ELF-1 (cell line): Measurements from ENCODE around the gene PBRM1.
"Not testable (repeated sequence)": the region's sequence is repeated elsewhere in the genome, so short reads cannot be mapped to it uniquely, and the experiment has no call there.

Source experiments
- DNase-seq: peaks from one replicate; pipeline ENCODE4 v3.0.0-alpha.2; 2016; ENCODE audit warnings: low read depth, low spot score

The PBRM1 gene

DNA sequence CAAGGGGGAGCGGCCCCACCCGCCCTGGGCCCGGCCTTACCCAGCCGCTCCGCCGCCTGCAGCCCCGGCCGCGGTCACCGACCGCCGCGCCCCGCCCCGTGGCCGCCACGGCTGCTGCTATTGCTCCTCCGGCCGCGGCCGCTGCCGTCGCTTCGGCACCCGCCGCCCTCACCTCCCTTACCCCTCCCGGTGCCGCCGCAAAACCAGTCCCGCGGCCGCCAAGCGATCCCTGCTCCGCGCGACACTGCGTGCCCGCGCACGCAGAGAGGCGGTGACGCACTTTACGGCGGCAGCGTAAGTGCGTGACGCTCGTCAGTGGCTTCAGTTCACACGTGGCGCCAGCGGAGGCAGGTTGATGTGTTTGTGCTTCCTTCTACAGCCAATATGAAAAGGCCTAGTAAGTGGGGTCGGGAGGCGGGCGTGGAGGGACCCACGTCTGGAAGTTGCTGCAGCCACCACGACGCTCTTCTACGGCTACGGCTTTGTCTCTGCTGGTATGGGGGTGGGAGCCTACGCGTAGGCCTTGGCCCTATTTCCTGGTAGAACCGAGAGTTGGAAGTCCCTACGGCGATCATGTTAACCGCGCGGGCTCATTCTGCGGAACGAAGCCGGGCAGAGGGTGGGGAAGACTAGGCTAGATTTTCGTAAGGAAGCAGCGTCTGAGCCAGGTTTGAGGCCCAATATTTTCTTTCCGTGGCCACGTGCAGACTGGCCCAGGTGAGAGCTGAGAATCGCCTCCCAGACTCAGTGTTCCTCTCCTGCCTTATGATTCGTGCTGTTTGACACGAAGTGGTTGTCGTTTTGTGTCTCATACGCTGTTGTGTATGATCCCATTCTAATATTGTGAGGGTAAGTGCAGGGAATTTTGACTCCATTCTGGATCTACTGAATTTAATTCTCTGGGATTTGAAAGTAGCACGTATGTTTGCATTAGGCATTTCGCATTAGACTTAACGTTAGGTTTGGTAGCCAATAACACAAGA is at the start of gene PBRM1, which contains the start of gene GNL3:
Gene PBRM1, minus strand, starts transcription at position 205 of the 983 bp plus-strand sequence.
Gene GNL3, plus strand, starts transcription at position 324 of the 983 bp plus-strand sequence. Its CDS starts 61 bp downstream, at position 385.
- peak; percentile 95 for DNase-seq

DNA sequence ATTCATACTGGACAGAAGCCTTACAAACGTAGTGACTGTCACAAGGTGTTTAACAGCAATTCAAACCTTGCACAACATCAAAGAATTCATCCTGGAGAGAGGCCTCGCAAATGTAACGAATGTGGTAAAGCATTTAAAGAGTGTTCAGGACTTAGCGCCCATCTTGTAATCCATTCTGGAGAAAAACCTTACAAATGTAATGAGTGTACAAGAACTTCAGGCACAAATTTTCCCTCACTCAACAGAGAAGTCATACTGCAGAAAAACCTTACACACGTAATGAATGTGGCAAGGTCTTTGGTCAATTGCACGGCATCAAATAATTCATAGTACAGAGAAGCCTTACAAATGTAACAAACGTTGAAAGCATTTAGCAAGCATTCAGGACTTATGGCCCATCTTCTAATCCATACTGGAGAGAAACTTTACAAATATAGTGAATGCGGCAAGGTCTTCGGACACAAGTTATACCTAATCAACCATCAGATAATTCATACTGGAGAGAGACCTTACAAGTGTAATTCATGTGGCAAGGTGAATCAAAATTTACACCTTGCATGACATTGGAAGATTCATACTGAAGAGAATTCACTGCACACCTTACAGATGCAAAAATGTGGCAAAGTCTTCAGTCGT is 47.7 kb upstream of the PBRM1 start:
- DNase-seq = no peak

DNA sequence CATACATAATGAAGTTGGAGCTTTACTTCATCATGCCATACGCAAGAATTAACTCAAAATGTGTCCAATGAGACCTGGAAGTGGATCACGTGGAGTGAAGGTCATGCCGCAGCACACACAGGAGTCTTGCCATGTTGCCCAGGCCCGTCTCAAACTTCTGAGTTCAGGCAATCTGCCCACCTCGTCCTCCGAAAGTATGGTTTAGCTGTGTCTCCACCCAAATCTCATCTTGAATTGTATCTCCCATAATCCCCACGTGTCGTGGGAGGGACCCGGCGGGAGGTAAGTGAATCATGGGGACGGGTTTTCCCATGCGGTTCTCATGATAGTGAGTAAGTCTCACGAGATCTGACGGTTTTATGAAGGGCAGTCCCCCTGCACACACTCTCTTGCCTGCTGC is 45.9 kb upstream of the PBRM1 start:
- no peak for DNase-seq

- no peak for DNase-seq
These were observed 45.0 kb upstream of the PBRM1 start for GRCh38 chr3:52730681-52731080.

GRCh38 chr3:52728753-52729152 is 43.0 kb upstream of the PBRM1 start:
- not testable (repeated sequence) for DNase-seq

DNA sequence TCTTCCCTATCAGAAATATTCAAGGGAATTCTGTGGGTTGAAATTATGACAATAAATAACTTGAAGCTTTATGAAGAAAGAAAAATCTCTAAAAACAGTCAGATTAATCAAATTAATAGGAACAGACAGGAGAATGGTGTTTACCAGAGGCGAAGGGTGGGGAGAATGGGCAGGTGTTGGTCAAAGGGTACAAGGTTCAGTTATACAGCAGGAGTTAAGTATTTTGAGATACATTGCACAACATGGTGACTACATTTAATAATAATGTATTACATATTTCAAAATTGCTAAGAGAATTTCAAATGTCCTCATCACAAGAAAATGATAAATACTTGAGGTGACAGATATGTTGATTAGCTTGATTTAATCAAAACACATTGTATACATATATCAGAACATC is 38.8 kb upstream of the PBRM1 start:
- no peak for DNase-seq

DNA sequence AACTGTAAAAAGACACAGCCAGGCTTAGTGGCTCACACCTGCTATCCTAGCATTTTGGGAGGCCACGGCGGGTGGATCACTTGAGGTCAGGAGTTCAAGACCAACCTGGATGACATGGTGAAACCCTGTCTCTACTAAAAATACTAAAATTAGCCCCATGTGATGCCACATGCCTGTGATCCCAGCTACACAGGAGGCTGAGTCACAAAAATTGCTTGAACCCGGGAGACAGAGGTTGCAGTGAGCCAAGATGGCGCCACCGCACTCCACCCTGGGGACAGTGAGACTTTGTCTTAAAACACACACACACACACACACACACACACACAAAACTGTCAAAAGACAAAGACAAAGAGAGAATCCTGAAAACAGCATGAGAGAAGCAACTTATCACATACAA is 38.2 kb upstream of the PBRM1 start:
- no peak for DNase-seq

DNA sequence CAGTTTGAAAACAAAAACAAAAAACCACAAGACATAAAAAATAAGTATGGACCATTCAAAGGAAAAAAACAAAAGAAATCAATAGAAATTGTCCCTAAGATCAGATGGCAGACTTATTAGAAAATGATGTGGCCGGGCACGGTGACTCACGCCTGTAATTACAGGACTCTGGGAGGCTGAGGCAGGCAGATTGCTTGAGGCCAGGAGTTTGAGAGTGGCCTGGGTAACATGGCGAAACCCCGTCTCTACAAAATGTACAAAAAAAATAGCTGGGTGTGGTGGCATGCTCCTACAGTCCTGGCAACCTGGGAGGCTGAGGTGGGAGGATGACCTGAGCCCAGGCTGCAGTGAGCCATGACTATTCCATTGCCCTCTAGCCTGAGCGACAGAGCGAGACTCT is 36.8 kb upstream of the PBRM1 start:
- DNase-seq = no peak

GRCh38 chr3:52721730-52722008 is 36.0 kb upstream of the PBRM1 start:
- no peak for DNase-seq

DNA sequence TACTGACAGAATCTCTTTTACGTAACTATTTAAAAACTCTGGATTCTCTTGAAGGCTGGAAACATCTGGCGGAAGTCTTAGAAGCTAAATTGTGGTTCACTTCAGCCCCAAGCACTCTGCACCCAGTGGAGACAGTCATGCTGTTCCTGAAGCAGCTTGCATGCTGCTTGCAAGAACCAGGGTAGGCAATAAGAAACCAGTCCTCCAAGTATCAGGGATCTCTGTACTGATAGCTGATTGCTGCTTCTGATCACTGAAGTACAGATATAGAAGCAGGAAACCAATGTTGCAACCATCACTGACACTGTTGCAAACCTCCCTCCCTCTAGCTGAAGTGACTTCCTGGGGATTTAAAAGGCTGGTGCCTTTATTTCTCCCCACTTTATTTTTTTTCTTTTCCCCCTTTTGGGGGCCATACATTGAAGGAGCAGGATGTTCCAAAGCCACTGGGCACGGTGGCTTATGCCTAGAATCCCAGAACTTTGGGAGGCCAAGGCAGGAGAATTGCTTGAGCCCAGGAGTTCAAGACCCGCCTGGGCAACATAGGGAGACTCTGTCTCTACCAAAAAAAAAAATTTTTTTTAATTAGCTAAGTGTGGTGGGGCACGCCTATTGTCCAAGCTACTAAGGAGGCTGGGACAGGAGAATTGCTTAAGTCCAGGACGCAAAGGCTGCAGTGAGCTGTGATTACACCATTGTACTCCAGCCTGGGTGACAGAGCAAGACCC is 35.5 kb upstream of the PBRM1 start:
- no peak for DNase-seq

DNA sequence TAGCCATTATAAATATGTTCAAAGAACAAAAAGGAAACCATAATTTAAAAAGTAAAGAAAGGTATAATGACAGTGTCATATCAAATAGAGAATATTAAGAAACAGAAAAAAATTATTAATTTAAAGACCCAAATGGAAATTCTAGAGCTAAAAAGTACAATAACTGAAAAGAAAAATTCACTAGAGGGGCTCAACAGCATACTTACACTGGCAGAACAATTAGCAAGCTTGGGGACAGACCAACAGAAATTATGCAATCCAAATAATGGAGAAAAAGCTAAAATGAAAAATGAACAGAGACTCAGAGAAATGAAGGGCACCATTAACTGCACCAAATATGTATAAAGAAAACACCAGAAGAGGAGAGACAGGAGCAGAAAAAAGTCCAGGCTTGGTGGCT is 33.9 kb upstream of the PBRM1 start:
- DNase-seq = no peak

DNA sequence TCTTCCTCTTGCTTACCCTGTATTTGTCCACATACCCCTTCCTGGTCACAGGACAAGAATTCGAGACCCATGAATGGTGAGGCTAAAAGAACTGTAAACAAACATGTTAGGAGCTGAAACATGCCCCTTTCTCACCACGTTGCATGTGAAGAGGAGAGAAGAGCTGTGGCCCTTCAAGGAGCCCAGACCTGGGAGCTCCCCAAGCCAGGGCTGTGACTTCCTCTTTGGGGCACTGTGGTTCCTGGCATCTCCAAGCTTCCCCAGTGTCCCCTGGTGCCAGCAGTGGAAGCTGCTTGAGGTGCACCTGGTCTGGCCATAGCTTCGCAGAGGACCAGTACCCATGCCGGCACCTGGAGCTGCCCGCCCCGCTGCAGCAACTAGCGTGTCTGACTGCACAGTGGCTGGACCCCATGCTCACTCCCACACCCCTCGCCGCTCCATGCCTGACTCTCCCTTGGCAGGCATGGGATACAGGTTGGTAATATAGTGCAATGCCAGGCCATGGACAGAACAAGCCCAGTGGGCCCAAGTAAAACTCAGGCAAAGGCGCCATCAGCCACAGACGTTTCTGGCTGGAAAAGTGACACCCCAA is 30.1 kb upstream of the PBRM1 start:
- DNase-seq = no peak

- peak; percentile 86 for DNase-seq
These were observed 28.9 kb upstream of the PBRM1 start for GRCh38 chr3:52714335-52715302.

- no peak for DNase-seq
These were observed 26.8 kb upstream of the PBRM1 start for GRCh38 chr3:52712291-52713212.

GRCh38 chr3:52710512-52710911 is 24.8 kb upstream of the PBRM1 start:
- DNase-seq = no peak

GRCh38 chr3:52707585-52707984 is 21.9 kb upstream of the PBRM1 start:
- DNase-seq = no peak

GRCh38 chr3:52705688-52706686 is 20.3 kb upstream of the PBRM1 start, which contains the start of the genes GLT8D1 and SPCS1:
TSS of gene GLT8D1 (minus strand) at chr3:52705791. CDS start at chr3:52700460, 5,331 bp downstream.
TSS of gene SPCS1 (plus strand) at chr3:52706106. CDS start at chr3:52706247, 141 bp downstream.
- DNase-seq = peak; percentile 92

DNA sequence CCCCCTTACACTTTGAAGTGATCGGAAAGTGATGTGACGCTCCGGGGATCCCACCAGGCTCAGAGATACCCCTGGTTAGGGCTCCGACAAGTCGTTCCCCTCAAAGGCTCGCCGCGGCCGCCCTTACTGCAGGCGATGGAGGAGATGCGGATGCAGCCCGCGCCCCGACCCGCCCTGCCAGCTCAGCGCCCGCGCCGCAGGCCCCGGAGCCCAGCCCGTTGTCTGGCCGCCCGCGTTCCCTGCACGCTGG is 19.6 kb upstream of the PBRM1 start:
- no peak for DNase-seq
